HG03045 (cell line): ENCODE data around the gene SLC5A4.
"Not testable (repeated sequence)": the region's sequence is repeated elsewhere in the genome, so short reads cannot be mapped to it uniquely, and the experiment has no call there.

ENCODE experiments used
- ATAC-seq: cut with Tn5 transposase; IDR thresholded peaks from one replicate; pipeline ENCODE4 v1.9.1; 2021; ENCODE audit warnings: mild to moderate bottlenecking, moderate library complexity; ENCODE audit not compliant: unreplicated experiment

Gene SLC5A4

GRCh38 chr22:32202161-32202538 lies 53.0 kb downstream of the SLC5A4 start:
- no peak for ATAC-seq

- no peak for ATAC-seq
These were observed 54.4 kb downstream of the SLC5A4 start for GRCh38 chr22:32200752-32201151.

- ATAC-seq = no peak
These were observed 55.2 kb downstream of the SLC5A4 start for GRCh38 chr22:32199961-32200360.

- ATAC-seq = no peak
These were observed 55.8 kb downstream of the SLC5A4 start for GRCh38 chr22:32199341-32199740.

- ATAC-seq = not testable (repeated sequence)
These were observed 57.5 kb downstream of the SLC5A4 start for GRCh38 chr22:32197553-32198226.

GRCh38 chr22:32195900-32196299 lies 59.2 kb downstream of the SLC5A4 start:
- ATAC-seq = not testable (repeated sequence)

GRCh38 chr22:32193346-32193745 lies 61.8 kb downstream of the SLC5A4 start:
- not testable (repeated sequence) for ATAC-seq

- not testable (repeated sequence) for ATAC-seq
These were observed 64.1 kb downstream of the SLC5A4 start for GRCh38 chr22:32191021-32191420.

GRCh38 chr22:32185821-32186220 lies 69.3 kb downstream of the SLC5A4 start:
- no peak for ATAC-seq

- ATAC-seq = no peak
These were observed 71.5 kb downstream of the SLC5A4 start for GRCh38 chr22:32183625-32184024.

- ATAC-seq = no peak
These were observed 74.1 kb downstream of the SLC5A4 start for GRCh38 chr22:32181043-32181442.

- ATAC-seq = no peak
These were observed 77.9 kb downstream of the SLC5A4 start for GRCh38 chr22:32177221-32177765.

GRCh38 chr22:32175683-32176644 lies 79.2 kb downstream of the SLC5A4 start:
- ATAC-seq = no peak

- ATAC-seq = no peak
These were observed 80.0 kb downstream of the SLC5A4 start for GRCh38 chr22:32175115-32175514.
